HUES48 (cell line): ENCODE data around the gene ARID3C.

Experiments
- H3K27ac ChIP-seq: one replicate; pipeline ENCODE4 v1.7.0; 2013; ENCODE audit warnings: low read depth, low read length, inconsistent platforms
- H3K27me3 ChIP-seq: 2 replicates; pipeline ENCODE4 v1.6.1; 2013; ENCODE audit warnings: mild to moderate bottlenecking, low read length; ENCODE audit not compliant: control insufficient read depth, insufficient read depth
- H3K36me3 ChIP-seq: 2 replicates; pipeline ENCODE4 v1.6.1; 2013; ENCODE audit warnings: low read length; ENCODE audit not compliant: control insufficient read depth, insufficient read depth
- H3K4me1 ChIP-seq: 2 replicates; pipeline ENCODE4 v1.6.1; 2013; ENCODE audit warnings: mild to moderate bottlenecking, low read length; ENCODE audit not compliant: control insufficient read depth, insufficient read depth
- H3K4me3 ChIP-seq: 2 replicates; pipeline ENCODE4 v1.5.1; 2013; ENCODE audit warnings: mild to moderate bottlenecking, low read depth, low read length
- H3K9ac ChIP-seq: 2 replicates; pipeline ENCODE4 v1.6.1; 2013; ENCODE audit warnings: mild to moderate bottlenecking, low read depth, low read length, moderate library complexity
- H3K9me3 ChIP-seq: 2 replicates; pipeline ENCODE4 v1.6.1; 2013; ENCODE audit warnings: low read length; ENCODE audit not compliant: control insufficient read depth, insufficient read depth

The ARID3C gene

DNA sequence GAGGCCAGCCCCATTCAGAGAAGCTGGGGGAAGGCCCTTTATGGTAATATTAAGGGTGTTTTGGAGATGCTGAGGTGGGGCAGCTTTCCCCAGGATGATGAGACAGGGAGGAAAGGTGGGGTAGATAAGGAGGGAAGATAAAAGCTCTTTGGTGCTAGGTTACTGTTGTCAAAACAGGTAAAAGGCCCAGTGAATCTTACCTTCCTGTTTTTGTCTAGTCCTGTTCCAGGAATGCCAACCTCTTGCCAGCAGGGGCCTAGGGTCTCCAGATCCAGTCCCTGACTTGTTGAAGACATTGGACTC, 34.4 kb upstream of the ARID3C start:
- Histone ChIP-seq H3K36me3 (0 out of 2 replicates have a peak, but pooled peaks cover 4% of the 10 kb centered on the region), H3K27me3 (no peaks in the 10 kb centered on the region; the same call in 1 of the 2 replicates), H3K27ac (no peak overlapping the region), H3K4me1 (peaks cover 6% of the 10 kb centered on the region; the same call in 1 of the 2 replicates), H3K4me3 (no peak overlapping the region), H3K9ac (no peak overlapping the region), H3K9me3 (no peaks in the 10 kb centered on the region)

DNA sequence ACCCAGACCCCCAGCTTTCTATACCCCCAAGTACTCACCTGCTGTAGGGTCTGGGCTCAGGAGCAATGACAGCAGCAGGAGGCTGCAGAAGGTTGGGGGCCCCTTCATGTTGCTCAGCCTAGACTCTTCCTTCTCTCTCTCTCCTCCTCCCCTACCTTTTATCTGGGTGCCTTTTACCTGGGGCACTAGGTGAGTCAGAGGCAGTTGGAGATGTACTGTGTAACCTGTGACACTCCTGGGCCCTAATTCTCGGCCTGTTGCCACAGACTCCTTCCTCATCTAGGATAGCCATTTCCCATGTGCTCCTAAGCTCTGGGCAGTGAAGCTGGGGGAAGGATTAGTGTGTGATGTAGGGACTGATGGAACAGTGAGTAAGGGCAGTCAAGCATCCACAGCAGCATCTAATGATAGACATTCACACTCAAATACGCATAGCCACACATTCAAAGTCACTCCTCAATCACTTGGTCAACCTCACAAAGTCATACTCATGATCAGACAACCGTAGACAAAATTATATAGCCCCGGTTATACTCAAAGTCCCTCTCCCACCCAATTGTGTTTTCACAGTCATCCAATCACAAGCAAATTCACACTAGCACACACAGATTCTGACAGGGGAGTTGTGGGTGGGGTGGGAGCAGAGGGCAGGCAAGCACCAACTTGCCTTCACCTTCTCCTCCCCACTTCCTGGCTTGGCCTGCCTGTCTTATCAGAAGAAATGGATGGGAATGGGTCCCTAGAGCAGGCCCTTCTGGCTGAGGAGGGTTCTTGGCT, 33.8 kb upstream of the ARID3C start, which contains the start of gene CCL27:
CCL27 (minus strand) TSS at position 132 of the 777 bp plus-strand sequence; CDS start at position 108, 24 bp downstream.
- Histone ChIP-seq H3K4me1 (peaks cover 6% of the 10 kb centered on the region; the same call in 1 of the 2 replicates), H3K36me3 (no peaks in the 10 kb centered on the region), H3K9me3 (no peaks in the 10 kb centered on the region), H3K4me3 (no peak within 1 kb of the TSS), H3K9ac (no peak within 1 kb of the TSS), H3K27ac (no peak within 1 kb of the TSS), H3K27me3 (no peaks in the 10 kb centered on the region; the same call in 1 of the 2 replicates)

GRCh38 chr9:34659592-34660253, 30.9 kb upstream of the ARID3C start:
- H3K27ac ChIP-seq: no peak overlapping the region
- H3K4me3 ChIP-seq: no peak overlapping the region
- no peaks in the 10 kb centered on the region for H3K36me3 ChIP-seq
- peaks cover 6% of the 10 kb centered on the region; the same call in 1 of the 2 replicates for H3K4me1 ChIP-seq
- H3K9ac ChIP-seq: no peak overlapping the region
- no peaks in the 10 kb centered on the region for H3K9me3 ChIP-seq
- no peaks in the 10 kb centered on the region; the same call in 1 of the 2 replicates for H3K27me3 ChIP-seq

- Histone ChIP-seq H3K36me3 (no peaks in the 10 kb centered on the region), H3K27ac (no peak overlapping the region), H3K9me3 (no peaks in the 10 kb centered on the region), H3K27me3 (no peaks in the 10 kb centered on the region), H3K4me3 (no peak overlapping the region), H3K9ac (no peak overlapping the region), H3K4me1 (peaks cover 4% of the 10 kb centered on the region; the same call in 1 of the 2 replicates)
Measured at GRCh38 chr9:34658461-34658860, 29.6 kb upstream of the ARID3C start.

- peaks cover 18% of the 10 kb centered on the region for H3K4me1 ChIP-seq
- no peak overlapping the region for H3K27ac ChIP-seq
- no peak overlapping the region for H3K9ac ChIP-seq
- no peaks in the 10 kb centered on the region for H3K27me3 ChIP-seq
- no peak overlapping the region for H3K4me3 ChIP-seq
- no peaks in the 10 kb centered on the region for H3K9me3 ChIP-seq
- no peaks in the 10 kb centered on the region for H3K36me3 ChIP-seq
Measured at GRCh38 chr9:34656992-34657391, 28.1 kb upstream of the ARID3C start.

- H3K27me3 ChIP-seq: no peaks in the 10 kb centered on the region
- peaks cover 18% of the 10 kb centered on the region for H3K4me1 ChIP-seq
- H3K9ac ChIP-seq: no peak overlapping the region
- H3K27ac ChIP-seq: no peak overlapping the region
- no peaks in the 10 kb centered on the region for H3K9me3 ChIP-seq
- no peak overlapping the region for H3K4me3 ChIP-seq
- H3K36me3 ChIP-seq: no peaks in the 10 kb centered on the region; the same call in 1 of the 2 replicates
Measured at GRCh38 chr9:34655394-34655793, 26.5 kb upstream of the ARID3C start.

GRCh38 chr9:34654323-34655051, 25.6 kb upstream of the ARID3C start:
- Histone ChIP-seq H3K4me3 (no peak overlapping the region), H3K9me3 (no peaks in the 10 kb centered on the region), H3K4me1 (peaks cover 18% of the 10 kb centered on the region), H3K9ac (no peak overlapping the region), H3K27ac (no peak overlapping the region), H3K36me3 (peaks cover 6% of the 10 kb centered on the region), H3K27me3 (no peaks in the 10 kb centered on the region)

DNA sequence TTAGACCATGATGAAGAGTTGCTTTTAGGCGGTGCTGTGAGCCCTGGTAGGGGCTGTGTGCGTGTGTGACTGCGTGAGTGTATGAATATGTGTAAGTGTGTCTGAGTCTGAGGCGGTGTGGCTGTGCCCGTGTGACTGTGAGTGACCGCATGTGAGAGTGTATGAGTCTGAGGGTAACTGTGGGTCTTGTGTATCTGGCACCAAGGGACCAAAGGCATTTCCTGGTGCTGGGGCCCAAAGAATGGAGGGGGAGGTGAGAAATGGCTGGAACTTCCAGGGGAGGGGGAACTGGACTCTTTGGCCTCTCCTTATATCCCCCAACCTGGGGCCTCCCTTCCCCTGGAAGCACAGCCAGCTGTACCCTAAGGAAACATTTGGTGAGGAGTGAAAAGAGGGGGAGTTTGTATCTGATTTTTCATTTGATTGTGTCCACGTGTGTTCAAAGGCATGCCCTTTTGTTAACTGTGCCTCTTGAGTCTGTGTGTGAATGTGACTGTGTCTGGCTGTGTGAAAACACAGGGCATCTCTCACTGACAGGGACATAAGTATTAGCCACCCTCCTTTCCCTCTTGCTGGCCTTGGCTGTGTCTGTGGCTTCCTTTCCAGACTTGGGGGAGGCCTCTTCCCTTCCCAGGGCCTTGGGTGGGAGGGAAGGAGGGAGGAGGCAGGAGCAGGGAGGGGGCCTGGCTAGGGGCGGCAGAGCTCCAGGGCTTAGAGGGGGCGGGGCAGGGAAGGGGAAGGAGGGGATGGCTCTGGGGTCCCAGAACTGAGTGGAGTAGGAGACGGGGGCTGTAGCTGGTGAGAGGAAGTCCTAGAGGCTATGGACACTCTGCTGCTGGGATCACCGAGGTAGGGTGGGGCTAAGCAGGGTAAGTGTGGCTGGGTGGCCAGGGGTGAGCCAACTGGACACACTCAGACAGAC, 24.5 kb upstream of the ARID3C start:
- H3K4me3 ChIP-seq: no peak overlapping the region
- no peak overlapping the region for H3K9ac ChIP-seq
- H3K27me3 ChIP-seq: no peaks in the 10 kb centered on the region
- H3K27ac ChIP-seq: no peak overlapping the region
- peaks cover 17% of the 10 kb centered on the region for H3K36me3 ChIP-seq
- no peaks in the 10 kb centered on the region for H3K9me3 ChIP-seq
- peaks cover 18% of the 10 kb centered on the region for H3K4me1 ChIP-seq

- peaks cover 23% of the 10 kb centered on the region for H3K36me3 ChIP-seq
- H3K4me1 ChIP-seq: peaks cover 20% of the 10 kb centered on the region
- no peak overlapping the region for H3K9ac ChIP-seq
- no peaks in the 10 kb centered on the region for H3K9me3 ChIP-seq
- no peak overlapping the region for H3K27ac ChIP-seq
- H3K27me3 ChIP-seq: no peaks in the 10 kb centered on the region
- peak overlapping the region; percentile 62; the same call in 1 of the 2 replicates for H3K4me3 ChIP-seq
Measured at GRCh38 chr9:34652602-34653000, 23.7 kb upstream of the ARID3C start.

DNA sequence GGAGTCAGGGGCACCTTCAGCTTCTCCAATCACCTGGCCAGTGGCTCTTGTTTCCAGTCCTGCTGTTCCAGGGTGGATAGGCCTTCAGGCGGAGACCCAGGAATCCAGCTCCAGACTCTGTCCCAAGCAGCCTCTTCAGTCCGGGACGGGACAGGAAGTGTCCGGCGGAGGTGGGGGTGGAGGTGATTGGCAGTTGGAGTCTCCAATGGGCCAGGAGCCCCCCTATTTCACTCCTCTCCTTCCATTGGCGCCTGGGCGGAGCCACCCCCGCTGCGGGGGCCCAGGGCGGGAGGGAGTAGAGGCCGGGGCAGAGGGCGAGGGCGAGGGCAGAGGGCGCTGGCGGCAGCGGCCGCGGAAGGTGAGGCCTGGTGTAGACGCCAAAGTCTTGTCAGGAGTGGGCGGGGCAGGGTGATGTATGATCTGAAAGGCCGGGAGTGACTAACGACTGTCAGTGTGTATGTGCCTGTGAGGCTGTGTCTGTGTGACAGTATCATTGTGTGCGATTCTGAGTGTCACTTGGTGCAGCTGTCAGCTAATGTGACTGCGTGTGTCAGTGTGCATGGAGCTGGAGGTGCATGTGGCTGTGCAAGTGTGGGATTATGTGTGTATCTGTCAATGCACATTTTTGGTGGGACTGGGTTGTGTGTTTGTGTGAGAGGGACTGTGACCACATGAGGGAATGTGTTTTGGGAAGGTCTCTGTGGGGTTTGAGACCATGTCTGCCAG, 23.2 kb upstream of the ARID3C start, which contains the start of gene IL11RA:
IL11RA (plus strand) TSS at position 310 of the 726 bp plus-strand sequence. CDS start 3,033 bp downstream, outside the sequence.
- Histone ChIP-seq H3K4me3 (peak within 1 kb of the TSS; percentile 62), H3K4me1 (peaks cover 25% of the 10 kb centered on the region), H3K36me3 (peaks cover 23% of the 10 kb centered on the region), H3K9ac (no peak within 1 kb of the TSS), H3K9me3 (no peaks in the 10 kb centered on the region), H3K27me3 (no peaks in the 10 kb centered on the region), H3K27ac (no peak within 1 kb of the TSS)
